Smooth muscle cell (in vitro differentiated cells): ENCODE data around the gene PES1. TPM values are rescaled to one million over a fixed set of nuclear protein-coding genes. Genes with fewer than 3 reads are reported as not detected.

ENCODE experiments used
- DNase-seq: peaks from one replicate; lab custom pipeline; 2025; ENCODE audit not compliant: unreplicated experiment; lab: John Stamatoyannopoulos, UW
- H2AFZ ChIP-seq: fragments of 200-600 bp; sonication (generic); 2 replicates; pipeline ENCODE4 v1.6.0; 2016; ENCODE audit warnings: antibody characterized with exemption, low read depth, mild to moderate bottlenecking
- H3F3A ChIP-seq: fragments of 200-600 bp; sonication (generic); 2 replicates; pipeline ENCODE4 v1.6.0; 2017; ENCODE audit warnings: antibody characterized with exemption, low read depth
- H3K27ac ChIP-seq: fragments of 200-600 bp; sonication (generic); 2 replicates; pipeline ENCODE4 v1.5.1; 2016; ENCODE audit warnings: low read depth, mild to moderate bottlenecking
- H3K27me3 ChIP-seq: fragments of 200-600 bp; sonication (generic); 2 replicates; pipeline ENCODE4 v1.6.1; 2016; ENCODE audit warnings: low read depth, mild to moderate bottlenecking
- H3K36me3 ChIP-seq: fragments of 200-600 bp; sonication (generic); 2 replicates; pipeline ENCODE4 v1.5.1; 2016; ENCODE audit warnings: low read depth
- H3K4me1 ChIP-seq: fragments of 200-600 bp; sonication (generic); 2 replicates; pipeline ENCODE4 v1.5.1; 2016; ENCODE audit warnings: low read depth
- H3K4me2 ChIP-seq: fragments of 200-600 bp; sonication (generic); 2 replicates; pipeline ENCODE4 v1.6.0; 2016; ENCODE audit warnings: mild to moderate bottlenecking
- H3K4me3 ChIP-seq: fragments of 200-600 bp; sonication (generic); 2 replicates; pipeline ENCODE4 v1.5.1; 2016; ENCODE audit warnings: mild to moderate bottlenecking
- H3K79me2 ChIP-seq: fragments of 200-600 bp; sonication (generic); 2 replicates; pipeline ENCODE4 v1.6.0; 2016; ENCODE audit warnings: low read depth, mild to moderate bottlenecking
- H3K9ac ChIP-seq: fragments of 200-600 bp; sonication (generic); 2 replicates; pipeline ENCODE4 v1.6.0; 2016; ENCODE audit warnings: low read depth
- H3K9me3 ChIP-seq: fragments of 200-600 bp; sonication (generic); replicated peaks from 2 replicates; pipeline ENCODE4 v1.5.1; 2016; ENCODE audit warnings: low read depth
- H4K20me1 ChIP-seq: fragments of 200-600 bp; sonication (generic); 2 replicates; pipeline ENCODE4 v1.6.0; 2016; ENCODE audit warnings: low read depth
- WGBS: methylation state at CpG from one replicate; pipeline ENCODE4 v1.1.7; 2016; ENCODE audit warnings: low lambda C conversion rate; 5-methylcytosine and 5-hydroxymethylcytosine counted together
- polyA plus RNA-seq: library from polyadenylated mRNA; unstranded; fragments of >200 nt; fragmentation: Nextera tagmentation; extraction: Ambion mirVana; gene quantifications from 2 replicates; pipeline ENCODE4 v1.2.1, GENCODE V29; 2016
- total RNA-seq: library from RNA; depleted of rRNA; stranded (reverse); fragments of >200 nt; gene quantifications from 2 replicates; pipeline ENCODE4 v1.2.3, GENCODE V29; 2014
- TF ChIP-seq, protein P1 (sequence below): fragments of 200-600 bp; sonication (generic); IDR thresholded peaks from 2 replicates; pipeline ENCODE4 v1.5.1; 2017; ENCODE audit warnings: borderline replicate concordance, mild to moderate bottlenecking, antibody characterized with exemption; ENCODE audit not compliant: insufficient read depth, poor library complexity, severe bottlenecking

Gene PES1
- total and polyA plus RNA-seq, 2 experiments from 2014 or later = 35.6 to 59.4 TPM

DNA sequence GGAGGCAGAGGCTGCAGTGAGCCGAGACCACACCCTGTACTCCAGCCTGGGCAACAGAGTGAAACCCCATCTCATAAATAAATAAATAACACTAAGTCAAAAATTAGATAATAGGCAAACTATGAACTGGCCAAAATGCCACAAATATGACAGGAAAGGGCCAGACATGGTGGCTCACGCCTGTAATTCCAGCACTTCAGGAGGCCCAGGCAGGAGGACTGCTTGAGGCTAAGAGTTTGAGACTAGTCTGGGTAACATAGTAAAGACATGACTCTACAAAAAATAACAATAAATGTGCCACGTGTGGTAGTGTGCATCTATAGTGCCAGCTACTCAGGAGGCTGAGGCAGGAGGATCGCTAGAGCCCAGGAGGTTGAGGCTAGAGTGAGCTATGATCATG, 65.1 kb downstream of the PES1 start:
- DNase-seq = no peak
- Histone ChIP-seq H3K9me3 (no peaks in the 10 kb centered on the region), H3K4me2 (no peak overlapping the region), H3F3A (no peaks in the 10 kb centered on the region), H3K4me1 (no peaks in the 10 kb centered on the region), H3K36me3 (no peaks in the 10 kb centered on the region), H3K27ac (no peak overlapping the region), H3K4me3 (no peak overlapping the region), H3K79me2 (no peaks in the 10 kb centered on the region), H4K20me1 (no peaks in the 10 kb centered on the region), H3K27me3 (peaks cover 3% of the 10 kb centered on the region), H3K9ac (no peak overlapping the region), H2AFZ (no peak overlapping the region)
- TF ChIP-seq, protein P1, sequence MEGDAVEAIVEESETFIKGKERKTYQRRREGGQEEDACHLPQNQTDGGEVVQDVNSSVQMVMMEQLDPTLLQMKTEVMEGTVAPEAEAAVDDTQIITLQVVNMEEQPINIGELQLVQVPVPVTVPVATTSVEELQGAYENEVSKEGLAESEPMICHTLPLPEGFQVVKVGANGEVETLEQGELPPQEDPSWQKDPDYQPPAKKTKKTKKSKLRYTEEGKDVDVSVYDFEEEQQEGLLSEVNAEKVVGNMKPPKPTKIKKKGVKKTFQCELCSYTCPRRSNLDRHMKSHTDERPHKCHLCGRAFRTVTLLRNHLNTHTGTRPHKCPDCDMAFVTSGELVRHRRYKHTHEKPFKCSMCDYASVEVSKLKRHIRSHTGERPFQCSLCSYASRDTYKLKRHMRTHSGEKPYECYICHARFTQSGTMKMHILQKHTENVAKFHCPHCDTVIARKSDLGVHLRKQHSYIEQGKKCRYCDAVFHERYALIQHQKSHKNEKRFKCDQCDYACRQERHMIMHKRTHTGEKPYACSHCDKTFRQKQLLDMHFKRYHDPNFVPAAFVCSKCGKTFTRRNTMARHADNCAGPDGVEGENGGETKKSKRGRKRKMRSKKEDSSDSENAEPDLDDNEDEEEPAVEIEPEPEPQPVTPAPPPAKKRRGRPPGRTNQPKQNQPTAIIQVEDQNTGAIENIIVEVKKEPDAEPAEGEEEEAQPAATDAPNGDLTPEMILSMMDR = no peak
- 87% methylated on average over 4 of the region's 4 CpGs for WGBS

Other genes starting within 250 kb of the PES1 start
- 46.0 and 55.0 TPM in 2 replicates for gene SF3A1, start 235.0 kb downstream of the PES1 start, total RNA-seq
- 86.7 and 86.9 TPM in 2 replicates for gene SF3A1, start 235.0 kb downstream of the PES1 start, polyA plus RNA-seq
- gene CCDC157, start 234.9 kb downstream of the PES1 start, total RNA-seq = 1.5 and 4.8 TPM in 2 replicates
- gene CCDC157, start 234.9 kb downstream of the PES1 start, polyA plus RNA-seq = 2.5 and 6.0 TPM in 2 replicates
- gene RNF215, start 204.5 kb downstream of the PES1 start, total RNA-seq = 11.6 and 21.2 TPM in 2 replicates
- gene RNF215, start 204.5 kb downstream of the PES1 start, polyA plus RNA-seq = 3.4 and 5.9 TPM in 2 replicates
- gene SEC14L2, start 194.9 kb downstream of the PES1 start, total RNA-seq = 7.9 and 15.1 TPM in 2 replicates
- gene SEC14L2, start 194.9 kb downstream of the PES1 start, polyA plus RNA-seq = 8.0 and 8.2 TPM in 2 replicates
- 14.3 and 14.4 TPM in 2 replicates for gene MTFP1, start 166.1 kb downstream of the PES1 start, total RNA-seq
- gene MTFP1, start 166.1 kb downstream of the PES1 start, polyA plus RNA-seq = 30.9 and 31.3 TPM in 2 replicates
- not detected in 2 replicates for gene SEC14L3, start 119.9 kb downstream of the PES1 start, total RNA-seq
- gene SEC14L3, start 119.9 kb downstream of the PES1 start, polyA plus RNA-seq = 0.09 TPM in 1 of 2 replicates, not detected in the other
- not detected in 2 replicates for gene SEC14L4, start 86.2 kb downstream of the PES1 start, total RNA-seq
- gene SEC14L4, start 86.2 kb downstream of the PES1 start, polyA plus RNA-seq = not detected in 2 replicates
- gene SEC14L6, start 45.2 kb downstream of the PES1 start, total RNA-seq = 0.09 and 0.13 TPM in 2 replicates
- gene SEC14L6, start 45.2 kb downstream of the PES1 start, polyA plus RNA-seq = not detected in 2 replicates
- not detected in 2 replicates for gene GAL3ST1, start 17.2 kb downstream of the PES1 start, total RNA-seq
- gene GAL3ST1, start 17.2 kb downstream of the PES1 start, polyA plus RNA-seq = 0.35 and 0.78 TPM in 2 replicates
- gene TCN2, start 15.3 kb upstream of the PES1 start, total RNA-seq = 3.4 and 5.2 TPM in 2 replicates
- 3.1 and 3.3 TPM in 2 replicates for gene TCN2, start 15.3 kb upstream of the PES1 start, polyA plus RNA-seq
- gene SLC35E4, start 43.9 kb upstream of the PES1 start, total RNA-seq = 3.6 and 5.0 TPM in 2 replicates
- 4.1 and 7.2 TPM in 2 replicates for gene SLC35E4, start 43.9 kb upstream of the PES1 start, polyA plus RNA-seq
- gene DUSP18, start 76.0 kb upstream of the PES1 start, total RNA-seq = 8.9 and 11.0 TPM in 2 replicates
- gene DUSP18, start 76.0 kb upstream of the PES1 start, polyA plus RNA-seq = 8.1 and 9.3 TPM in 2 replicates
- 4.6 and 9.1 TPM in 2 replicates for gene OSBP2, start 103.0 kb upstream of the PES1 start, total RNA-seq
- 3.8 and 4.9 TPM in 2 replicates for gene OSBP2, start 103.0 kb upstream of the PES1 start, polyA plus RNA-seq